Muscle layer of duodenum (tissue), 2 donors: ENCODE data around the gene TTC21A.

Source experiments
- H3K27ac ChIP-seq: one replicate; pipeline ENCODE4 v1.7.0; 2013; ENCODE audit warnings: mild to moderate bottlenecking, low read length
- H3K27me3 ChIP-seq: one replicate; pipeline ENCODE4 v1.7.0; 2013; ENCODE audit warnings: low read depth, mild to moderate bottlenecking, control low read depth, low read length
- H3K36me3 ChIP-seq, 2 donors: one replicate each; pipeline ENCODE4 v1.7.0; 2013; ENCODE audit warnings: low read length in 2 of 2, control low read depth in 1 of 2, mild to moderate bottlenecking in 1 of 2; ENCODE audit not compliant: insufficient read depth in 2 of 2, control insufficient read depth in 1 of 2
- H3K4me1 ChIP-seq, 2 donors: one replicate each; pipeline ENCODE4 v1.7.0; 2013; ENCODE audit warnings: low read length in 2 of 2, mild to moderate bottlenecking in 2 of 2, control low read depth in 1 of 2, moderate library complexity in 1 of 2; ENCODE audit not compliant: insufficient read depth in 2 of 2, control insufficient read depth in 1 of 2
- H3K4me3 ChIP-seq, 2 donors: one replicate each; pipeline ENCODE4 v1.7.0; 2013; ENCODE audit warnings: low read length in 2 of 2, low read depth in 1 of 2, mild to moderate bottlenecking in 1 of 2
- H3K9me3 ChIP-seq, 2 donors: one replicate each; pipeline ENCODE4 v1.7.0; 2013; ENCODE audit warnings: low read length in 2 of 2, control low read depth in 1 of 2, mild to moderate bottlenecking in 1 of 2; ENCODE audit not compliant: control insufficient read depth in 1 of 2
- donor health status: healthy.

Gene TTC21A

GRCh38 chr3:39185959-39186691 lies 78.6 kb downstream of the TTC21A start:
- no peaks in the 10 kb centered on the region for H3K27me3 ChIP-seq
- H3K9me3 ChIP-seq = no peaks in the 10 kb centered on the region
- peaks cover 0 to 19% of the 10 kb centered on the region in 2 donors for H3K4me1 ChIP-seq
- H3K4me3 ChIP-seq = no peak overlapping the region
- no peak overlapping the region for H3K27ac ChIP-seq
- H3K36me3 ChIP-seq = no peaks in the 10 kb centered on the region

- Histone ChIP-seq H3K4me1 (peaks cover 0 to 19% of the 10 kb centered on the region in 2 donors), H3K27me3 (no peaks in the 10 kb centered on the region), H3K36me3 (no peaks in the 10 kb centered on the region), H3K27ac (no peak overlapping the region), H3K4me3 (no peak overlapping the region), H3K9me3 (no peaks in the 10 kb centered on the region)
These were observed 79.2 kb downstream of the TTC21A start for GRCh38 chr3:39186692-39187151.

- Histone ChIP-seq H3K27me3 (no peaks in the 10 kb centered on the region), H3K4me3 (no peak overlapping the region), H3K27ac (no peak overlapping the region), H3K9me3 (no peaks in the 10 kb centered on the region), H3K36me3 (no peaks in the 10 kb centered on the region), H3K4me1 (peaks cover 0 to 16% of the 10 kb centered on the region in 2 donors)
These were observed 80.1 kb downstream of the TTC21A start for GRCh38 chr3:39187372-39188155.
